IPS-15b (cell line): Measurements from ENCODE around the gene PEX7.
"Not testable (repeated sequence)": the region's sequence is repeated elsewhere in the genome, so short reads cannot be mapped to it uniquely, and the experiment has no call there.

Experiments used
- H3K27me3 ChIP-seq: one replicate; pipeline ENCODE4 v1.6.1; 2013; ENCODE audit warnings: low read length; ENCODE audit not compliant: control insufficient read depth, insufficient read depth
- H3K36me3 ChIP-seq: one replicate; pipeline ENCODE4 v1.6.1; 2013; ENCODE audit warnings: low read length; ENCODE audit not compliant: control insufficient read depth, insufficient read depth
- H3K4me1 ChIP-seq: one replicate; pipeline ENCODE4 v1.6.1; 2013; ENCODE audit warnings: mild to moderate bottlenecking, low read length; ENCODE audit not compliant: control insufficient read depth, insufficient read depth
- H3K4me3 ChIP-seq: one replicate; pipeline ENCODE4 v1.5.1; 2013; ENCODE audit warnings: low read depth, low read length
- H3K9ac ChIP-seq: one replicate; pipeline ENCODE4 v1.6.1; 2013; ENCODE audit warnings: low read depth, mild to moderate bottlenecking, low read length
- H3K9me3 ChIP-seq: one replicate; pipeline ENCODE4 v1.6.1; 2013; ENCODE audit warnings: mild to moderate bottlenecking, low read length; ENCODE audit not compliant: control insufficient read depth, insufficient read depth

The PEX7 gene

GRCh38 chr6:136783495-136784270 is 38.7 kb upstream of the PEX7 start:
- no peaks in the 10 kb centered on the region for H3K27me3 ChIP-seq
- H3K36me3 ChIP-seq, result no peaks in the 10 kb centered on the region
- no peaks in the 10 kb centered on the region for H3K4me1 ChIP-seq
- no peaks in the 10 kb centered on the region for H3K9me3 ChIP-seq
- H3K9ac ChIP-seq, result no peak overlapping the region
- H3K4me3 ChIP-seq, result no peak overlapping the region

GRCh38 chr6:136784271-136784664 is 38.1 kb upstream of the PEX7 start:
- Histone ChIP-seq H3K27me3 (peaks cover 1% of the 10 kb centered on the region), H3K4me1 (no peaks in the 10 kb centered on the region), H3K4me3 (no peak overlapping the region), H3K9me3 (no peaks in the 10 kb centered on the region), H3K36me3 (no peaks in the 10 kb centered on the region), H3K9ac (no peak overlapping the region)

- Histone ChIP-seq H3K27me3 (peaks cover 8% of the 10 kb centered on the region), H3K4me1 (no peaks in the 10 kb centered on the region), H3K9me3 (no peaks in the 10 kb centered on the region), H3K4me3 (no peak overlapping the region), H3K36me3 (no peaks in the 10 kb centered on the region), H3K9ac (no peak overlapping the region)
Observed at GRCh38 chr6:136784910-136785746, 37.3 kb upstream of the PEX7 start.

GRCh38 chr6:136786658-136787057 is 35.7 kb upstream of the PEX7 start:
- Histone ChIP-seq H3K36me3 (no peaks in the 10 kb centered on the region), H3K9ac (no peak overlapping the region), H3K9me3 (no peaks in the 10 kb centered on the region), H3K4me1 (no peaks in the 10 kb centered on the region), H3K27me3 (peaks cover 22% of the 10 kb centered on the region), H3K4me3 (no peak overlapping the region)

- H3K9me3 ChIP-seq, result no peaks in the 10 kb centered on the region
- H3K36me3 ChIP-seq, result no peaks in the 10 kb centered on the region
- peaks cover 25% of the 10 kb centered on the region for H3K27me3 ChIP-seq
- no peaks in the 10 kb centered on the region for H3K4me1 ChIP-seq
- H3K4me3 ChIP-seq, result no peak overlapping the region
- no peak overlapping the region for H3K9ac ChIP-seq
Observed at GRCh38 chr6:136787726-136788068, 34.7 kb upstream of the PEX7 start.

GRCh38 chr6:136788069-136788902 is 34.1 kb upstream of the PEX7 start:
- Histone ChIP-seq H3K36me3 (no peaks in the 10 kb centered on the region), H3K4me1 (no peaks in the 10 kb centered on the region), H3K9ac (no peak overlapping the region), H3K4me3 (no peak overlapping the region), H3K27me3 (peaks cover 27% of the 10 kb centered on the region), H3K9me3 (no peaks in the 10 kb centered on the region)

- H3K9ac ChIP-seq, H3K36me3 ChIP-seq, H3K4me1 ChIP-seq, H3K9me3 ChIP-seq, H3K4me3 ChIP-seq: not testable (repeated sequence)
- peaks cover 31% of the 10 kb centered on the region for H3K27me3 ChIP-seq
Observed at GRCh38 chr6:136789440-136789839, 33.0 kb upstream of the PEX7 start.

- Histone ChIP-seq H3K9me3 (no peaks in the 10 kb centered on the region), H3K4me3 (peak overlapping the region; percentile 84), H3K36me3 (no peaks in the 10 kb centered on the region), H3K27me3 (peaks cover 31% of the 10 kb centered on the region), H3K4me1 (no peaks in the 10 kb centered on the region), H3K9ac (no peak overlapping the region)
Observed at GRCh38 chr6:136790411-136791295, 31.7 kb upstream of the PEX7 start.

- no peaks in the 10 kb centered on the region for H3K4me1 ChIP-seq
- H3K4me3 ChIP-seq, result peak overlapping the region; percentile 84
- peaks cover 31% of the 10 kb centered on the region for H3K27me3 ChIP-seq
- no peaks in the 10 kb centered on the region for H3K36me3 ChIP-seq
- no peaks in the 10 kb centered on the region for H3K9me3 ChIP-seq
- no peak overlapping the region for H3K9ac ChIP-seq
Observed at GRCh38 chr6:136791296-136792094, 30.9 kb upstream of the PEX7 start.

- Histone ChIP-seq H3K4me3 (peak overlapping the region; percentile 84), H3K9ac (no peak overlapping the region), H3K4me1 (no peaks in the 10 kb centered on the region), H3K27me3 (peaks cover 31% of the 10 kb centered on the region), H3K9me3 (no peaks in the 10 kb centered on the region), H3K36me3 (no peaks in the 10 kb centered on the region)
Observed at GRCh38 chr6:136792095-136792409, 30.3 kb upstream of the PEX7 start.
